RKO (cell line): ENCODE measurements around the gene ARL14EP.

Source experiments
- DNase-seq: peaks from one replicate; pipeline ENCODE4 v3.0.0-alpha.2; 2016; ENCODE audit warnings: low spot score

The ARL14EP gene

GRCh38 chr11:30381879-30382278 is 59.0 kb downstream of the ARL14EP start:
- no peak for DNase-seq
